Right lobe of liver (tissue), 4 donors: Measurements from ENCODE around the gene ZC3H13.

Source experiments
- POLR2A ChIP-seq: fragments of 450-650 bp; IDR thresholded peaks from one replicate; pipeline ENCODE4 v1.6.1; 2017; ENCODE audit warnings: antibody characterized with exemption, mild to moderate bottlenecking
- TF ChIP-seq, protein P1 (sequence below), 4 donors: fragments of 200-600 bp in 3 of 4; fragments of 450-650 bp in 1 of 4; IDR thresholded peaks; one replicate each; pipeline versions ENCODE4 v1.5.1 to v1.8.0; 2016 to 2022; ENCODE audit warnings: antibody characterized with exemption in 4 of 4, mild to moderate bottlenecking in 2 of 4
- donor health status: DM: no; HTN: no; CAD: no.
- donor health status: DM: no; HTN: no; CAD: no.
- donor health status: DM: no; HTN: yes; CAD: no.

DNA sequence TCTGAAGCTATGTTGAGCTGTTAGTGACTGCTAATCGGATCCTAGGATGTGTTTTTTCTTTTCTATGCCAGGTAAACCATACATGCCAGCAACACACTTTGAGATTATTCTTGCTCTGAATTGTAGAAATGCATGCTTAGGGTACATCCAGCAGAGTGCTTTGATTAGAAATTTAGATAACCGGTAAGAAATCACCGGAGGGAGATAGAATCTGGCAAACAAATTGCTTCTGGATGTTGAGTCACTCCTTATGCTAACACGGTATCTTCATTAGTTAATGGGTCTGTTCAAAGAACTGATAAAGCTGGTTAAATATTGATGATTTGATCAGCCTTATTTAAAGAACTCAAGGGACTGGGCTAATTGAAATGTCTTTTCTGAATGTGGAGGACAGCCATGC lies 115.9 kb downstream of the ZC3H13 start:
- TF ChIP-seq, protein P1, sequence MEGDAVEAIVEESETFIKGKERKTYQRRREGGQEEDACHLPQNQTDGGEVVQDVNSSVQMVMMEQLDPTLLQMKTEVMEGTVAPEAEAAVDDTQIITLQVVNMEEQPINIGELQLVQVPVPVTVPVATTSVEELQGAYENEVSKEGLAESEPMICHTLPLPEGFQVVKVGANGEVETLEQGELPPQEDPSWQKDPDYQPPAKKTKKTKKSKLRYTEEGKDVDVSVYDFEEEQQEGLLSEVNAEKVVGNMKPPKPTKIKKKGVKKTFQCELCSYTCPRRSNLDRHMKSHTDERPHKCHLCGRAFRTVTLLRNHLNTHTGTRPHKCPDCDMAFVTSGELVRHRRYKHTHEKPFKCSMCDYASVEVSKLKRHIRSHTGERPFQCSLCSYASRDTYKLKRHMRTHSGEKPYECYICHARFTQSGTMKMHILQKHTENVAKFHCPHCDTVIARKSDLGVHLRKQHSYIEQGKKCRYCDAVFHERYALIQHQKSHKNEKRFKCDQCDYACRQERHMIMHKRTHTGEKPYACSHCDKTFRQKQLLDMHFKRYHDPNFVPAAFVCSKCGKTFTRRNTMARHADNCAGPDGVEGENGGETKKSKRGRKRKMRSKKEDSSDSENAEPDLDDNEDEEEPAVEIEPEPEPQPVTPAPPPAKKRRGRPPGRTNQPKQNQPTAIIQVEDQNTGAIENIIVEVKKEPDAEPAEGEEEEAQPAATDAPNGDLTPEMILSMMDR (IDR thresholded peaks at IDR 0.05), result no peak
- no peak for TF ChIP-seq POLR2A
